Transverse colon (tissue), 4 donors: ENCODE measurements around the gene TMEM156.
"Not testable (repeated sequence)": the region's sequence is repeated elsewhere in the genome, so short reads cannot be mapped to it uniquely, and the experiment has no call there.

Source experiments
- CTCF ChIP-seq, 5 experiments: fragments of 200-600 bp in 3 of 5; fragments of 450-650 bp in 2 of 5; sonication (generic) in 3 of 5; IDR thresholded peaks; 1 replicate in 2 of 5; 2 replicates in 3 of 5; pipeline ENCODE4 v1.5.1; 2016 to 2017; ENCODE audit warnings: antibody characterized with exemption in 5 of 5, inconsistent platforms in 3 of 5, mild to moderate bottlenecking in 2 of 5, moderate library complexity in 1 of 5
- POLR2AphosphoS5 ChIP-seq, 3 donors: sonication (generic); formaldehyde crosslinking; IDR thresholded peaks; one replicate each; pipeline ENCODE4 v1.6.1; 2016; ENCODE audit warnings: antibody characterized with exemption in 3 of 3

- not testable (repeated sequence) for TF ChIP-seq CTCF, POLR2AphosphoS5 (IDR thresholded peaks at IDR 0.05)
Observed at GRCh38 chr4:39031590-39032020, 604 bp downstream of the TMEM156 start.
